IPS-NIHi11 (cell line): ENCODE data around the gene CDC42BPA.

Experiments
- DNase-seq: peaks from one replicate; pipeline ENCODE4 v3.0.0; 2012; ENCODE audit warnings: mixed read lengths, low spot score

CDC42BPA gene

DNA sequence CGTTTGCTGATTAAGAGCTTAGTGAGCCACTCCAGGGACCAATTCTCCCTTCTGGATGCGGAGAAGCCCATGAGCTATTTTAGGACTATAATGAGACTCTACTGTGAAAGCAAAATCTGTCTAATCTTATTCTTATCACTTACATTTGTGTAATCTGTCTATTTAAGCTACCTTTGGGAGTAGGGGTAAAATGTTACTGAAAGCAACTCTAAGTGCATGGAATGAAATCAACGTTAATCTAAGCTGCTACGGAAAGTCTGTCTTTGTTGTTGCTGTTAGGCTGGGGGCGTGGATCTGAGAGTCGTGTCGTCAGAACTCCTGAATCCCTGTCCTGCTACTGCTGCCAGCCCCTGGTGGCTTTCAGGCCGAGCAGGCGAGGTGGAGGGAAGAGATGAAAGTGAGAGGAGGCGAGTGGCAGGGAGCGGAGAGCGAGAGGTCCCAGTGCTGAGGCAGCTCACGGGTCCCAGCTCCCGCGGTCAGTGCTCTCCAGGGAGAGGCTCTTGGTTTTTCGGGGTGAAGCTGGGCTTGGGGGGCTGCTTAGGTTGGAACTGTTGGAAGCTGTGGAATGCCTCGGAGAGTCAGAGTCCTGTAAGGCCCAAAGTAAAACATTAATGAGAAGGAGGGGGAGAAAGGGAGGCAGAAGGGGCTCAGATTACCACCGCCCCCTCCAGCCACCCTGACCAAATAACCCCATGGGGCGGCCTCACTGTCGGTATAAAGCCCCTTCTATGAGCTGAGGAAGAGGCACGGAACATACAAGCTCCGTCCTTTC lies 324.3 kb downstream of the CDC42BPA start:
- DNase-seq = peak; percentile 25

DNA sequence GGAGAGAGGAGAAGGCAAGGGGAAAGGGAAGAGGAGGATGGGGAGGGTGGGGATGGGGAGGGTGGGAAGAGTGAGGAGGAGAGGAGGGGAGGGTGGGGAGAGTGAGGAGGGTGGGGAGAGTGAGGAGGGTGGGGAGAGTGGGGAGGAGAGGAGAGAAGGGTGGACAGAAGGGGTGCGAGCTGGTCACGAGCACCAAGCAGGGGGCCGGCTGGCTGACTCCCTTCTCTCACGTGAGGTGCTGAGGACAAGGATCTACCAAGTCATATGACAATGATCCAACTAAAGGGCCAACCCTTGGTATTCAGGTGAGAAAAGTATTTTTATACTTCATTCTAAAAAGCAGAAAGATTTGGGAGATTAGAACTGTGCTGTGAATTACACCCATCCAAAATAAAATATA lies 326.4 kb downstream of the CDC42BPA start:
- no peak for DNase-seq

DNA sequence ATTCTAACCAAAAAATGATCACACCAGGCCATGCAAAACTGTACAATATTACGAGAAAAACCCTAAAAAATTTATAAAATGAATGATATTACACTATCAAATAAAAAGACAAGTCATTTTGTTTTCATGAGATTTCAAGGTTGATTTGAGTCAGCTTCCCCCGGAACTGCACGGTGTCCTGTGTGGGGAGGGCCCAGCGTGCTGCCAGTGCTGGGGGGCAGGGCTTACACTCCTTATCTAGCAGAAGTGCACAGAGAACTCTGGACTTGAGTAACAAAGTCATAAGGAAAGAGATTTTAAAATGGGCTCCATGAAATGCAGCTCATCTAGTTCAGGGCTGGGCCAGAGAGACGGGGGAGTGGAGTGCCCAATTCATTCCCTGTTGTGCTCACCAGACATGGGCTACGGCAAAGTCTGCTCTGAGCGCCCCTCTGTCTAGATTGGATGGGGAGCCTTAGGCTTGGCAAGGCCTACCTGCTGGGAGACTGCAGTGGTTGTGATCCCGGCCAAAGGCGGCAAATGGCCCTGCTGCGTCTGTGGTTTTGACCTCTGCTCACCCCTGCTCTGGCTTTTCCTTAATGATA lies 328.1 kb downstream of the CDC42BPA start:
- DNase-seq = no peak

GRCh38 chr1:226989085-226989920 lies 329.0 kb downstream of the CDC42BPA start:
- DNase-seq = no peak

DNA sequence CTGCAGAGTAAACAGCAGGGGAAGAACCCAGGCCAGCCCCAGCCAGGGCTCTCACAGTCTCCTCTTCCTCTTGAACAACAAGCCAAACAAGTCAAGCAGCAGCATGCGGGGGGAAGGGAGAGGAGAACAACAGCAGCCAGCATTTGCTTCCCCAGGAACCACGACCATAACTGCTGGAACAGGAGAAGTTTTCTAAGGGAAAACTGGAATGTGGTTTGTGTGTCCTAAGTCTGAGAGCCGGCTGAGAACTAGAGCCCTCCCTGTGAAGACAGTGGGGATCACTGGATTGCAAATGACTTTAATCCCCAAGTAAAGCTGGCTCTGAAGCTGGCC lies 330.0 kb downstream of the CDC42BPA start:
- DNase-seq = peak; percentile 37

DNA sequence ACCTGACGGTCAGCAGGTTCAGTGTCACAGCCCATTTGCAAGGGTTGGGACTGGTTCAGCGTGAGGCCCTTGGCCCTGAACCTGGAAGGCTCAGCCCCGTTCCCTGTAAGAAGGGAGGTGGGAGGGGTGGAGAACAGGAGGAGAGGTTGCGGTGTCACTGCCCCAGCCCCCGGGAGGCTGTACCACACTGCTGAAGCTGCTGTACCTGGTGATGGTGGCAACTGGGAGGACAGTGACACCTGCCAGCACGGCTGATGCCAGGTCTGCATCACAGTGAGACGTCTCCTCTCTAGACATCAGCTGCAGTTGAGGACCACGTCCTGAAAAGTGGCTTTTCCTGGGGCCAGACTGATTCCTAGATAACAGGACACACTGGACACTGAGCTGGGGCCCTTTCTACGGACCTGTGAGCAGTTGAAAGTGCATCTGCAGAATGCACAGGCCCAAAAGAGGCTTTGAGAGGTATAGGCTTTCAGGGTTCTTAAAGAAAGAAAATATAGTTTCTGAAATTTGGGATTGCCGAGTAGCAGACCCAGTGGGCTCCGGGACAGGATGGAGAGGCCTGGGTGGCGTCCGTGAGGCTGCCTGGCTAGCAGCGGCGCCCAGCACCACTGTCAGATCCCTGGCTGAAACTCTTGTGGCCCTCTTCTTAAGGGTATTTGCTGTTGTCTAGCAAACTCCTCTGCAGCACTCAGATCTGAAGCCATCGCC lies 330.5 kb downstream of the CDC42BPA start:
- no peak for DNase-seq

- DNase-seq = no peak
Measured at GRCh38 chr1:226987179-226987536, 331.1 kb downstream of the CDC42BPA start.

- DNase-seq = no peak
Measured at GRCh38 chr1:226986496-226987178, 331.7 kb downstream of the CDC42BPA start.

DNA sequence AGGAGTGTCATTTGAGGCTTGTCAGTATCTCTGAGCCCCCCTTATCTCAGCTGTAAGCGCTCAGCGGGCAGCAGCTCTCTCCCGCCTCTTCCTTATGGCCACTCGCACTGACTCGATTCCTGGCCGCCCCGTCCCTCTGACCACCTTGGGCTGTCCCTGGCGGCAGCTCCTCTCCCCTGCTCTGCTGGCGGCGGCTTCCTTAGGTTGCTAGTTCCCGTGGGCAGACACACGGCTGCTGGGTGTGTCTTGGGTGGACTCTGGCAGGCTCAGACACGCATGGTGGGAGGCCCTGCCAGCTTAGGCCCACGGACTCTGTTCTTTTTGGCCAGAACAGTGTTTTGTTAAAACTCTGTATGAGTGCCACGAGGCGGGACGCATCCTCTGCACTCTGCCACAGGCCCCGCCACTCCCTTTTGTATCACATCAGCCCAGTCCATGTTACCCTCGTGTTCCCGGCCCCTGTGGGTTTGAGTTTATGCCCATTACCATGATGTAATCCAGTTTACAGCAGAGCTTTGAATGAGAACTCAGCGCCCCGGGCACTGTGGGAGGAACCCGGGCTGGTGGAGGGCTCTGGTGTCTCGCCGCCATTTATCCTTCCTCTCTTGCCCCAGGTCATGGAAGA lies 332.3 kb downstream of the CDC42BPA start:
- DNase-seq = peak; percentile 19

DNA sequence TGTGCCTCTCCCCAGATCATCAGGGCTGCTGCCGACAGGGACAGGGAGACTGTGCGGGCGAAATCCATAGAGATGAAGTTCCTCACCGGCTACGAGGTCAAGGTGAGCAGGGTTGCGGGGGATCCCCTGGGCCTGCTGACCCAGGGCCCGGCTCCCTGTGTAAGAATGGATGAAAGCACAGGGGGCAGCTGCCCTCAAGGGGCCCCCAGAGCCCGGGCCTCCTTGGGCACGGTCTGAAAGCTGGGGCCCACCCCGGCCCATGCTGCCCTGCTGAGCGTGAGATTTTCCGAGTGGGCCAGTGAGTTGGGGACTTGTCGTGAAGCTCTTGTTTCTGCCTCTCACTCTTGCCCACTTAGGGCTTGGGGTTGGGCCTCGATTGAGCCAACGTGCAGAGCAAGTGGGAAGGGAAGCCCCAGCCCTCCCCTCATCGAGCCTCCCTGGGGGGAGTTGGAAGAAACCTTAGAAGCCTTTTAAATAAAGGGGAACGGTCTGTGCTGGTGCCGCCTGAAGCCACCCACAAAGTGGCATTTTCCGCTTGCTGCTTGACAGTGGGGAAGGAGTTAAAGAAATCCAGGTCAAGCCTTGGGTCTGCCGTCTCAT lies 333.0 kb downstream of the CDC42BPA start:
- no peak for DNase-seq

DNA sequence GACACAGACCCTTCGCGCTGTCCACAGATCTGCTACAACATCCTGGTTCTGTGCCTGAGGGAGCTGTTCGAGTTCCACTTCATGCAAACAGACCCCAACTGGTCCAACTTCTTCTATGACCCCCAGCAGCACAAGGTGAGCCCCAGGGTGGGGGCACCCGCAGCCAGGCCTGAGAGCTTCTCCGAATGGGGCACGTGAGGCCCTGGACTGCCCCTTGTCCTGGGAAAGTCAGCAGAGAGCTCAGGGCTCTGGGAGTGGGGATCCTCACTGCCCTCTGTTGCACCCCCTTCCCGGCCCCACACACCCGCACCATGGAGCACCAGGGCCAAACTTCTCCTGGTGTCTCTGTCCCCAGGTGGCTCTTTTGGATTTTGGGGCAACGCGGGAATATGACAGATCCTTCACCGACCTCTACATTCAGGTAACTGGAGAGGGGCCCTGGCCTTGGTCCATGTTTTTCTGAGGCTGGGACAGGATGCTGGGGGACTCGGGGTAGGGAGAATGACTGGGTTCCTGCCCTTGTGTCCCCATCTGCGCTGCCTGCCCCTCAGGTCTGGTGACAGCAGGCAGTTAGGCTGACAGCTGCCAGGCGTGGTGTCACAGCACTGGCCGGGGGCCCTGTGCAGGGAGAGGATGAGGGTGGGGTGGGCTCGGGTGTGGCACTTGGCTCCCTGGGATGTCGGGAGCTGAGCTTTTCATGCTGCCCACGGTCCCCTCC lies 333.6 kb downstream of the CDC42BPA start:
- DNase-seq = peak; percentile 20

DNA sequence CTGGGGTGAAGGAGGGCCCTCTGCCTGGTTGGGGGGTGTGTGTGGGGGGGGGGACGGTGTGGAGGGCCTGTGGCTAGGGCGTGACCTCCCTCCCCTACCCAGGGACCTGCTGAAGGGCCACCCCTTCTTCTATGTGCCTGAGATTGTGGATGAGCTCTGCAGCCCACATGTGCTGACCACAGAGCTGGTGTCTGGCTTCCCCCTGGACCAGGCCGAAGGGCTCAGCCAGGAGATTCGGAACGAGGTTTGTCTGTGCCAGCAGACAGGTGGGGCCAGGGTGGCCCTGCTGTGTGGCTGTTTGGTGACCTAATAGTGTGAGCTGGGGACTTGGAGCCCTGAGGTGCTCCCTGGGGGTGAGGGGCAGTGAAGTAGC lies 334.3 kb downstream of the CDC42BPA start:
- DNase-seq = peak; percentile 17

- DNase-seq = peak; percentile 16
Measured at GRCh38 chr1:226983247-226983991, 334.9 kb downstream of the CDC42BPA start.

GRCh38 chr1:226982451-226983177 lies 335.7 kb downstream of the CDC42BPA start:
- no peak for DNase-seq

GRCh38 chr1:226981838-226982237 lies 336.5 kb downstream of the CDC42BPA start:
- DNase-seq = no peak

- DNase-seq = no peak
Measured at GRCh38 chr1:226981386-226981817, 336.9 kb downstream of the CDC42BPA start.

- DNase-seq = no peak
Measured at GRCh38 chr1:226980565-226981385, 337.5 kb downstream of the CDC42BPA start.

- DNase-seq = no peak
Measured at GRCh38 chr1:226980122-226980560, 338.2 kb downstream of the CDC42BPA start.
